K562 (cell line): ENCODE results near the gene NINJ1. TPM values are rescaled to one million over a fixed set of nuclear protein-coding genes. Genes with fewer than 3 reads are reported as not detected.

Source experiments
- ATAC-seq: fragments of 200-7000 bp; cut with Tn5 transposase; 3 replicates; pipeline ENCODE4 v1.9.1; 2020; ENCODE audit warnings: moderate library complexity
- BruUV-seq: library from RNA; stranded (reverse); fragments of 400-500 nt; replicated peaks from 2 replicates; lab custom pipeline; 2021; lab: Mats Ljungman, UMichigan
- CTCF ChIA-PET: fragments of 300-600 bp; formaldehyde crosslinking; extraction: SDS; loops from one replicate; lab custom pipeline; 2021; ENCODE audit warnings: low intra/inter-chr PET ratio; lab: Yijun Ruan, JAX
- POLR2A ChIA-PET: fragments of 300-600, 350-650 bp; sonication (Branson Sonifier 250); formaldehyde crosslinking; extraction: SDS; loops from one replicate; lab custom pipeline; 2021; ENCODE audit warnings: antibody characterized with exemption, inconsistent platforms; lab: Yijun Ruan, JAX
- DNase-seq, 4 experiments: peaks; one replicate each; pipeline versions ENCODE4 v3.0.0 to v3.0.0-alpha.2; 2011 to 2018; ENCODE audit warnings: low spot score in 3 of 4, mixed read lengths in 3 of 4; ENCODE audit errors: extremely low read depth in 1 of 4
- FAIRE-seq: peaks from 2 replicates; lab custom pipeline; 2011; peaks lifted over from hg19 to GRCh38; lab: Jason Lieb, UNC
- H2AFZ ChIP-seq: 2 replicates; pipeline ENCODE4 v1.6.0; 2011; ENCODE audit warnings: low read depth, low read length, control low read depth, inconsistent platforms
- H3K27ac ChIP-seq: fragments of 200-600 bp; 3 replicates; pipeline ENCODE4 v1.8.0; 2011; ENCODE audit warnings: low read depth, mild to moderate bottlenecking, control low read depth, inconsistent platforms, low read length, moderate library complexity, mixed read lengths; ENCODE audit errors: extremely low read depth
- H3K27me3 ChIP-seq, 2 experiments: fragments of 300-600 bp in 1 of 2; 2 replicates in 1 of 2; 3 replicates in 1 of 2; pipeline versions ENCODE4 v1.6.0 to v1.8.0; 2011; ENCODE audit warnings: inconsistent platforms in 2 of 2, low read length in 2 of 2, mild to moderate bottlenecking in 1 of 2, mixed read lengths in 1 of 2, moderate library complexity in 1 of 2; ENCODE audit not compliant: control insufficient read depth in 2 of 2, insufficient read depth in 2 of 2
- H3K36me3 ChIP-seq: fragments of 300-600 bp; 3 replicates; pipeline ENCODE4 v1.8.0; 2011; ENCODE audit warnings: mild to moderate bottlenecking, low read length, inconsistent platforms; ENCODE audit not compliant: control insufficient read depth, insufficient read depth
- H3K4me1 ChIP-seq, 2 experiments: fragments of 200-600 bp in 1 of 2; replicated peaks in 1 of 2; 2 replicates in 1 of 2; 3 replicates in 1 of 2; pipeline versions ENCODE4 v1.5.1 to v1.8.0; 2011; ENCODE audit warnings: inconsistent platforms in 2 of 2, low read length in 2 of 2, mild to moderate bottlenecking in 1 of 2, mixed read lengths in 1 of 2, moderate library complexity in 1 of 2; ENCODE audit not compliant: control insufficient read depth in 2 of 2, insufficient read depth in 2 of 2
- H3K4me2 ChIP-seq: 2 replicates; pipeline ENCODE4 v1.6.1; 2011; ENCODE audit warnings: low read length, control low read depth, inconsistent platforms, mixed read lengths; ENCODE audit not compliant: insufficient read depth
- H3K4me3 ChIP-seq: fragments of 200-600 bp; sonication (generic), shearing (Covaris generic); 2 replicates; pipeline ENCODE4 v1.5.1; 2016; ENCODE audit warnings: control low read depth, inconsistent platforms
- H3K79me2 ChIP-seq: fragments of 200-600 bp; 3 replicates; pipeline ENCODE4 v1.8.0; 2011; ENCODE audit warnings: low read length, inconsistent platforms; ENCODE audit not compliant: control insufficient read depth, insufficient read depth
- H3K9ac ChIP-seq, 2 experiments: 2 replicates each; pipeline versions ENCODE4 v1.6.0 to v1.6.1; 2011; ENCODE audit warnings: low read depth in 2 of 2, low read length in 2 of 2, control low read depth in 1 of 2, inconsistent platforms in 1 of 2, mild to moderate bottlenecking in 1 of 2, mixed read lengths in 1 of 2; ENCODE audit not compliant: insufficient read depth in 1 of 2
- H3K9me1 ChIP-seq: one replicate; pipeline ENCODE4 v1.6.0; 2011; ENCODE audit warnings: inconsistent platforms, mild to moderate bottlenecking, low read length, moderate library complexity; ENCODE audit not compliant: control insufficient read depth, insufficient read depth
- H3K9me3 ChIP-seq: replicated peaks from 2 replicates; pipeline ENCODE4 v1.5.1; 2011; ENCODE audit warnings: low read depth, low read length, inconsistent platforms; ENCODE audit not compliant: control insufficient read depth, insufficient read depth
- H4K20me1 ChIP-seq: replicated peaks from 2 replicates; pipeline ENCODE4 v1.6.1; 2011; ENCODE audit warnings: low read length, inconsistent platforms, mixed read lengths; ENCODE audit not compliant: control insufficient read depth, insufficient read depth
- BCOR ChIP-seq: fragments of 450-650 bp; IDR thresholded peaks from 2 replicates; pipeline ENCODE4 v1.6.1; 2016
- CBFA2T3 ChIP-seq: fragments of 450-650 bp; IDR thresholded peaks from 2 replicates; pipeline ENCODE4 v1.6.1; 2017
- CSDE1 ChIP-seq, 2 experiments: fragments of 450-650 bp; IDR thresholded peaks; 2 replicates each; pipeline ENCODE4 v1.6.1; 2016; ENCODE audit warnings: mild to moderate bottlenecking in 1 of 2
- JUND ChIP-seq, 2 experiments: IDR thresholded peaks; 2 replicates in 1 of 2; 3 replicates in 1 of 2; pipeline ENCODE4 v1.6.1; 2011; ENCODE audit warnings: borderline replicate concordance in 2 of 2, low read depth in 2 of 2, low read length in 2 of 2, improper control_type of control experiment in 1 of 2, missing biosample characterization in 1 of 2, missing genetic modification characterization in 1 of 2, missing genetic modification reagents in 1 of 2
- KDM1A ChIP-seq, 2 experiments: fragments of 450-650 bp; IDR thresholded peaks; 2 replicates each; pipeline ENCODE4 v1.6.1; 2016; ENCODE audit warnings: mild to moderate bottlenecking in 2 of 2
- KLF16 ChIP-seq: IDR thresholded peaks from 2 replicates; pipeline ENCODE4 v1.6.1; 2016; ENCODE audit warnings: antibody characterized with exemption
- MYBL2 ChIP-seq, 2 experiments: fragments of 450-650 bp in 1 of 2; sonication (generic) in 1 of 2; formaldehyde crosslinking in 1 of 2; IDR thresholded peaks; 2 replicates each; pipeline versions ENCODE4 v1.6.1 to v1.8.1; 2017 to 2022; ENCODE audit warnings: borderline replicate concordance in 1 of 2, inconsistent platforms in 1 of 2, low read depth in 1 of 2, mild to moderate bottlenecking in 1 of 2, missing genetic modification reagents in 1 of 2, moderate library complexity in 1 of 2
- RAD21 ChIP-seq, 2 experiments: fragments of 250-450 bp in 1 of 2; fragments of 450-650 bp in 1 of 2; sonication (Bioruptor Pico) in 1 of 2; formaldehyde crosslinking in 1 of 2; IDR thresholded peaks in 1 of 2; conservative IDR thresholded peaks in 1 of 2; 2 replicates each; pipeline versions ENCODE4 v1.4.0 to v1.8.0; 2020 to 2022; ENCODE audit warnings: mild to moderate bottlenecking in 2 of 2, moderate library complexity in 1 of 2
- SETDB1 ChIP-seq: IDR thresholded peaks from one replicate; pipeline ENCODE4 v1.6.1; 2012; ENCODE audit warnings: low read length, control low read depth, inconsistent platforms
- SMARCA5 ChIP-seq: fragments of 450-650 bp; IDR thresholded peaks from 2 replicates; pipeline ENCODE4 v1.6.1; 2016
- SREBF1 ChIP-seq: fragments of 150-350 bp; IDR thresholded peaks from 2 replicates; pipeline ENCODE4 v1.6.1; 2014; ENCODE audit warnings: antibody characterized with exemption, low read depth, low read length, borderline replicate concordance
- TEAD1 ChIP-seq, 2 experiments: fragments of 450-650 bp in 1 of 2; sonication (generic) in 1 of 2; formaldehyde crosslinking; IDR thresholded peaks; 2 replicates each; pipeline versions ENCODE4 v1.4.0 to v1.8.0; 2020 to 2022; ENCODE audit warnings: mild to moderate bottlenecking in 2 of 2, missing genetic modification reagents in 1 of 2
- ZFP36 ChIP-seq: fragments of 150-350 bp; IDR thresholded peaks from 2 replicates; pipeline ENCODE4 v1.6.1; 2018; ENCODE audit warnings: low read length, low read depth; ENCODE audit not compliant: partially characterized antibody
- ZNF589 ChIP-seq: fragments of 200-800 bp; sonication (Bioruptor generic); IDR thresholded peaks from 2 replicates; pipeline ENCODE4 v1.6.1; 2016; ENCODE audit warnings: low read depth, missing genetic modification characterization, missing compliant biosample characterization
- ZNF695 ChIP-seq: fragments of 450-650 bp; formaldehyde crosslinking; IDR thresholded peaks from 2 replicates; pipeline ENCODE4 v1.4.0; 2020; ENCODE audit warnings: mild to moderate bottlenecking, moderate library complexity
- whole genome bisulfite sequencing: fragments of 100-300 bp; shearing (Covaris generic); methylation state at CpG from one replicate; pipeline ENCODE4 v1.1.6; 2016; ENCODE audit warnings: low coverage, mixed read lengths; ENCODE audit not compliant: insufficient coverage; ENCODE audit errors: missing lambda C conversion rate; 5-methylcytosine and 5-hydroxymethylcytosine counted together
- in situ Hi-C: fragments of 300-500 bp; cut with MboI; formaldehyde crosslinking; loops from 4 replicates; pipeline ENCODE4 v1.15.0; 2018; ENCODE audit warnings: inconsistent platforms, mixed read lengths
- intact Hi-C: fragments of 100-400 bp; cut with micrococcal nuclease; formaldehyde crosslinking; loops from 2 replicates; pipeline ENCODE4 v1.14.2; 2022
- polyA plus RNA-seq, 8 experiments: library from polyadenylated mRNA; depleted of rRNA in 4 of 8; stranded (reverse) in 5 of 8; unstranded in 3 of 8; fragments of >200 nt; fragmentation: Nextera tagmentation in 2 of 8; fragmentation: Illumina TruSeq in 1 of 8; extraction: Ambion mirVana in 2 of 8; extraction: Trizol in 1 of 8; gene quantifications; 2 replicates each; pipeline versions ENCODE4 v1.2.1 to v1.2.3, GENCODE V29; 2011 to 2014; ENCODE audit warnings: inconsistent platforms in 1 of 8, missing spikeins in 1 of 8
- total RNA-seq, 7 experiments: library from RNA; depleted of rRNA in 6 of 7; stranded (reverse); fragments of >200 nt in 6 of 7; fragmentation: Illumina TruSeq in 2 of 7; extraction: Trizol in 2 of 7; gene quantifications; 2 replicates each; pipeline versions ENCODE4 v1.2.1 to v1.2.3, GENCODE V29; 2011 to 2021; ENCODE audit warnings: low replicate concordance in 1 of 7
- TF ChIP-seq, protein P1 (sequence below): fragments of 450-650 bp; formaldehyde crosslinking; IDR thresholded peaks from 2 replicates; pipeline ENCODE4 v1.4.0; 2020; ENCODE audit warnings: mild to moderate bottlenecking, mixed read lengths
- TF ChIP-seq, protein P2 (sequence below): IDR thresholded peaks from 2 replicates; pipeline ENCODE4 v1.6.1; 2011; ENCODE audit warnings: borderline replicate concordance, low read depth, mild to moderate bottlenecking, moderate library complexity, low read length; ENCODE audit not compliant: insufficient read depth, poor library complexity, severe bottlenecking

NINJ1 gene
- total and polyA plus RNA-seq, 9 of the 15 experiments (the other 6 are each of a cell fraction or from before 2014, with no cell fraction given), result 0.13 to 8.4 (median 4.9) TPM

DNA sequence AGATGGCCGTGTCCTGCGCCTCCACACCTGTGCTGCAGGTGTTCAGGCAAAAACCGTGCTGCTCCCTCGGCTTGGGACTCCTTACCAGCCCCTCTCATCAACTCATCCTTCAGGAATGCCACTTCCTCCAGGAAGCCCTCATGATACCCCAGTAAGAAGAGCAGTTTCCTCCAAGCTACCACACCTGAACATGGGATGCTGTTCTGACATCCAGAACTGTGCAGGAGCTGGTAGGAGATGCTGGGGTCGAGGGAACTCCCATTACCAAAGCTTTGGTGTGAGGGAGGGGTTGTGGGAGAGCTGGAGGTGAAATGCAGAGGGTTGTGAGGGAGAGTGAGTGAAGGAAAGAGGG, 19.1 kb downstream of the NINJ1 start:
- BruUV-seq, result no TSS peak
- FAIRE-seq, result no peak

More for the DNA sequence above, 19.1 kb downstream of the NINJ1 start:
- Histone ChIP-seq H3K4me3 (no peak overlapping the region), H2AFZ (0 out of 2 replicates have a peak overlapping the region, but pooled peaks have one; percentile 40), H3K4me1 (peaks cover 40 to 65% of the 10 kb centered on the region in 2 experiments), H4K20me1 (no peaks in the 10 kb centered on the region), H3K4me2 (no peak overlapping the region), H3K9ac (peak overlapping the region in 1 of 2 experiments; percentile 87; a peak in 3 of 4 replicates)
- CTCF ChIA-PET, result no interaction called here
- TF ChIP-seq MYBL2 (IDR thresholded peaks at IDR 0.05; ENCODE audit: low read depth) (no peak), MYBL2 (CRISPR knock-in tag; IDR thresholded peaks at IDR 0.05; ENCODE audit: borderline replicate concordance) (no peak), BCOR (peak; percentile 65), CBFA2T3 (no peak), KLF16 (no peak), ZFP36 (peak; percentile 95), KDM1A (IDR thresholded peaks at IDR 0.05) (peak in 1 of 2 experiments; percentile 61; a peak in 1 of 4 replicates), SREBF1 (no peak), JUND (IDR thresholded peaks at IDR 0.05; ENCODE audit: borderline replicate concordance, low read depth, low read length) (no peak), JUND (tag; IDR thresholded peaks at IDR 0.05; ENCODE audit: borderline replicate concordance, low read depth, low read length) (peak; percentile 6; the same call in 1 of the 3 replicates), SMARCA5 (peak; percentile 60; the same call in 1 of the 2 replicates), ZNF695 (CRISPR knock-in tag) (no peak), TEAD1 (CRISPR knock-in tag; IDR thresholded peaks at IDR 0.05) (peak in 1 of 2 experiments; percentile 93; a peak in 2 of 4 replicates), RAD21 (CRISPR knock-in tag; conservative IDR thresholded peaks at IDR 0.05 in 1 of 2, IDR thresholded peaks at IDR 0.05 in 1 of 2) (no peak), ZNF589 (CRISPR knock-in tag) (no peak), CSDE1 (IDR thresholded peaks at IDR 0.05) (no peak), SETDB1 (no peak)
- TF ChIP-seq, protein P1, sequence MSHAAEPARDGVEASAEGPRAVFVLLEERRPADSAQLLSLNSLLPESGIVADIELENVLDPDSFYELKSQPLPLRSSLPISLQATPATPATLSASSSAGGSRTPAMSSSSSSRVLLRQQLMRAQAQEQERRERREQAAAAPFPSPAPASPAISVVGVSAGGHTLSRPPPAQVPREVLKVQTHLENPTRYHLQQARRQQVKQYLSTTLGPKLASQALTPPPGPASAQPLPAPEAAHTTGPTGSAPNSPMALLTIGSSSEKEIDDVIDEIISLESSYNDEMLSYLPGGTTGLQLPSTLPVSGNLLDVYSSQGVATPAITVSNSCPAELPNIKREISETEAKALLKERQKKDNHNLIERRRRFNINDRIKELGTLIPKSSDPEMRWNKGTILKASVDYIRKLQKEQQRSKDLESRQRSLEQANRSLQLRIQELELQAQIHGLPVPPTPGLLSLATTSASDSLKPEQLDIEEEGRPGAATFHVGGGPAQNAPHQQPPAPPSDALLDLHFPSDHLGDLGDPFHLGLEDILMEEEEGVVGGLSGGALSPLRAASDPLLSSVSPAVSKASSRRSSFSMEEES (CRISPR knock-in tag), result no peak
- TF ChIP-seq, protein P2, sequence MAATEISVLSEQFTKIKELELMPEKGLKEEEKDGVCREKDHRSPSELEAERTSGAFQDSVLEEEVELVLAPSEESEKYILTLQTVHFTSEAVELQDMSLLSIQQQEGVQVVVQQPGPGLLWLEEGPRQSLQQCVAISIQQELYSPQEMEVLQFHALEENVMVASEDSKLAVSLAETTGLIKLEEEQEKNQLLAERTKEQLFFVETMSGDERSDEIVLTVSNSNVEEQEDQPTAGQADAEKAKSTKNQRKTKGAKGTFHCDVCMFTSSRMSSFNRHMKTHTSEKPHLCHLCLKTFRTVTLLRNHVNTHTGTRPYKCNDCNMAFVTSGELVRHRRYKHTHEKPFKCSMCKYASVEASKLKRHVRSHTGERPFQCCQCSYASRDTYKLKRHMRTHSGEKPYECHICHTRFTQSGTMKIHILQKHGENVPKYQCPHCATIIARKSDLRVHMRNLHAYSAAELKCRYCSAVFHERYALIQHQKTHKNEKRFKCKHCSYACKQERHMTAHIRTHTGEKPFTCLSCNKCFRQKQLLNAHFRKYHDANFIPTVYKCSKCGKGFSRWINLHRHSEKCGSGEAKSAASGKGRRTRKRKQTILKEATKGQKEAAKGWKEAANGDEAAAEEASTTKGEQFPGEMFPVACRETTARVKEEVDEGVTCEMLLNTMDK, result no peak
- TF ChIP-seq, all 486 proteins: peak for 6
- Histone ChIP-seq H3K27me3 (no peaks in the 10 kb centered on the region), H3K79me2 (no peaks in the 10 kb centered on the region), H3K27ac (peak overlapping the region; percentile 89; the same call in 2 of the 3 replicates), H3K9me3 (no peaks in the 10 kb centered on the region), H3K9me1 (peaks cover 3% of the 10 kb centered on the region), H3K36me3 (peaks cover 5% of the 10 kb centered on the region; the same call in 1 of the 3 replicates)
- ATAC-seq (no peak), DNase-seq (no peak)
- intact Hi-C loops (no loop called here), in situ Hi-C loops (no loop called here)
- POLR2A ChIA-PET, result no interaction called here
- 73% methylated on average over 5 of the region's 5 CpGs for WGBS
